GM10266 (cell line): Measurements from ENCODE around the gene HIGD1A.

ENCODE experiments used
- DNase-seq: peaks from one replicate; pipeline ENCODE4 v3.0.0; 2012; ENCODE audit errors: extremely low spot score
- CTCF ChIP-seq: IDR thresholded peaks from 2 replicates; pipeline ENCODE4 v1.5.1; 2012; ENCODE audit warnings: mild to moderate bottlenecking, low read depth; ENCODE audit not compliant: control insufficient read depth, insufficient read depth; ENCODE audit errors: missing control alignments

The HIGD1A gene

GRCh38 chr3:42804831-42805132 is 492 bp upstream of the HIGD1A start:
- no peak for TF ChIP-seq CTCF

DNA sequence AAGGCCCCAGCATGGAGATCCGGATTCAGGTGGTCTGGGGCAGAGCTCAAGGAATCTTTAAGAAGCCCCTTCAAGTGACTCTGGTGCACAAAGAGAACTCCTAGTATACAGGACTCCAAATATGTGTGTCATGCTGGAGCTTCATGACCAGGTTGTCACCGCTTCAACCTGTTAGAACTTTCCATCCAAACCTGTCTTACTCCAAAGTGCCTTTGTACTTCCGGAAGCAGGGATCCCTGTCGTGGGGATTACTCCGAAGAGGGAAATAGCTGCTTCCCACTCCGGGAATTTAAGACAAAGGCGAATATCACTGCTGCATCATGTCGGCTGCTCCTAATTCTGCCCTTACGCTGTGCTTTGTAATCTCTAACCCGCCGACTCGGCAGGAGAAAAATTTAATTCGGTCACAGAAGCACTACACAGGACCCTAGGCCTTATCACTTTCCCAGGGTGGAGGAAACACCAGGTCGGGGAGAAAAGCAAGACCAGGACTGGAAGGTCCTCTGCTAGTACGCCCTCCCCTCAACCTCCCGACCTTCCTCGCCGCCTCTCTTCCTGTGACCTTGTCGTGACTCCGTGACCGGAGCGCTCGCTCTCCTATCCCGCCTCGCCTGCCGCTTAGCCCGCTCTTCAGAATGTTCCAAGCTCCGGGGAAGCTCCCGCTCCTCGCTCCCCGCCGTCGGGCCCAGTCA is 730 bp downstream of the HIGD1A start:
- TF ChIP-seq CTCF, result no peak
- peak; percentile 25 for DNase-seq

More at GRCh38 chr3:42804831-42805132, 492 bp upstream of the HIGD1A start:
- DNase-seq, result no peak

DNA sequence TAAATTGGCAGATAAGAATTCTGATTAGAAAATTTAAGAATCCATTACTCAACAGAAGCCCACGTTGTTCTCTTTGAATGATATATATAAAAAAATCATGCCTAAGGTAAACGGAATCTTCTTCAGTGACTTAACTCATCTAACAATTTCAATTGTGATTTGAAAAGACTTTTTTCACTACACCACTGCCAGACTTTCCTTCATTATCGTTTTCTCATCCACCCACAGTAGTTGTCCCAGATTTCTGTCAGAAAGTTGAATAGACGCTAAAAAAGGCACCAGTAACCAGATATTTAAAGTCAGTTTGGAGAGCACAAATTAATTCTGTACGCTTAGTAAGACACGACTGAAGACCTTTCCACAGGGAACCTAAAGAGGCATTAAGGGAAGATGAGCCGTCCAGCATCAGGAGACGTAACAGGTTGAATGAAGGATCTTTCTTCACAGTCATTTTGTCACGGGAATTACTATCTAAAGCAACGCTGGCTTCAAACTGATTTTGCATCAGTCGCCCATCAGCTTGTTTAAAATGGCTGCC is 1.3 kb downstream of the HIGD1A start:
- no peak for DNase-seq
- no peak for TF ChIP-seq CTCF

DNA sequence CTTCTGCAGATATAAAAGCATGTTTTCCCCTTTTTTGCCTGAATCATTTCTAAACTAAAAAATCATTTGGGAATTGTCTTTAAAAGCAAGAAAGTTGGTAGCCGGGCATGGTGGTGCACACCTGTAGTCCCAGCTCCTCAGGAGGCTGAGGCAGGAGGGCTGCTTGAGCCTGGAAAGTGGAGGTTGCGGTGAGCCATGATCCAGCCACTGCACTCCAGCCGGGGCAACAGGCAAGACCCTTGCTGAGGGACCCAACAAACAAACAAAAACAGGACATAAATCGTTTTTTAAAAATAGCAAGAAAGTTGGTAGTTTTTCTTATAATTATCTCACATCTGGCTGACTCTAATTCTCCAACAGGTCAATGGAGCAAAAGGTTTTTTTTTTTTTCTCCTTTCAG is 2.5 kb downstream of the HIGD1A start:
- TF ChIP-seq CTCF, result no peak
- no peak for DNase-seq

- no peak for TF ChIP-seq CTCF
- DNase-seq, result no peak
Observed at GRCh38 chr3:42801048-42801620, 3.2 kb downstream of the HIGD1A start.

GRCh38 chr3:42800251-42800650 is 4.0 kb downstream of the HIGD1A start:
- no peak for DNase-seq
- no peak for TF ChIP-seq CTCF

DNA sequence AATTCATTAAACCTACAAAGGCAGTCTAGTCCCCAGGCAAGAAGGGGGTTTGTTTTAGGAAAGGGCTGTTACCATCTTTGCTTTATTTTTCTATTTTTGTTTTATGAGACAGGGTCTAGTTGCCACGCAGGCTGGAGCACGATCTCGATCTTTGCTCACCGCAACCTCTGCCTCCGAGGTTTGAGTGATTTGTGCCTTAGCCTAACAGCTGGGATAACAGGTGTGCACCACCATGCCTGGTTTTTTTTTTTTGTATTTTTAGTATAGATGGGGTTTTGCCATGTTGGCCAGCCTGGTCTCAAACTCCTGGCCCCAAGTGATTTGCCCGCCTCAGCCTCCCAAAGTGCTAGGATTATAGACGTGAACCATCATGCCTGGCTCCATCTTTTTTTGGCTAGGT is 4.9 kb downstream of the HIGD1A start:
- DNase-seq, result no peak
- TF ChIP-seq CTCF, result no peak
